ENCODE measurements around the gene HOXD8. TPM values are rescaled to one million over a fixed set of nuclear protein-coding genes. Genes with fewer than 3 reads are reported as not detected.

HOXD8 gene
- total RNA-seq, 1 experiment from 2014 or later, result 1.9 TPM

DNA sequence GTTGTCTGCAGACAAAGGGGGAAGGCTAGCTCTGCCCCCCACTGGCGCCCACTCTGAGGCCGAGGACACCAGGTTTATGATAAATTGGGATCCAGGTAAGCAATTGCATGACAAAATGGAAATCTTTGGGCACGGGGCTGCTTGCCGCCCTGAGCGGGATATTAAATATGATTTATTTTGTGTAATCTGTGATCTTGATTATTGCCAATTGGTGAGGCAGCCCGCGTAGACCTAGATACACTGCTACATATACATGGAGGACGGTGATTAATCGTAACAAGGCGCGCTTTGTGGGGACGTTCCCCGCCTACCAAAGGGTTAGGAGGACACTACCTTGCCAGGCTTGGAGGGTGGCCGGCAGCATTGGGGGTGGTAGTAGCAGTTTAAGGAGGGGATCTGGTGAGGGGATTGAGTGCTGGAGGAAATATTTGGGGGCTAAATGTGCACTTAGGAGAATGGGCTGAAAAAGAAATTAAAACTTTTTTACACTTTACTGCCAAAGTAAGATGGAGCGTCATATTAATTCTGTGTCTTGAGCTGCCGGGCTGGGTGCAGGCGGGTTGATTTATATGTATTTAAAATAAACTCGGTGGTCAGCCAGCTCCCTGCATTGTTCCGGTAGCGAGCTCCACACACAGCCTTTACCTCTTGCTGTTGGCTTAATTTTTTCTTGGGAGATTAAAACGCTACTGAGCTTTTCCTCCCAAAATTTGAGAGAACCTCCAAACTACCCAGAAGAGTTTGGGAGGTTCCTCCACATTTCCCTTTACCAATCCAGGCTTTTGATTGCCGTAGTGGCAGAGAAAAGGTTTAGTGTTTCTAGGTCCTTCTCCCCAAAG is 31.7 kb downstream of the HOXD8 start:
- DNase-seq (no peak), ATAC-seq (no peak)
- Histone ChIP-seq H3K27me3 (ENCODE audit: low read length) (no peaks in the 10 kb centered on the region), H4K20me1 (ENCODE audit: low read length) (no peaks in the 10 kb centered on the region), H2AFZ (ENCODE audit: low read length) (no peak overlapping the region), H3K4me3 (ENCODE audit: low read length) (no peak overlapping the region), H3K36me3 (ENCODE audit: low read depth, low read length) (no peaks in the 10 kb centered on the region), H3K4me2 (ENCODE audit: low read length) (no peak overlapping the region), H3K79me2 (ENCODE audit: low read length) (no peaks in the 10 kb centered on the region), H3K9ac (ENCODE audit: low read length) (no peak overlapping the region), H3K4me1 (ENCODE audit: insufficient read depth, low read length) (no peaks in the 10 kb centered on the region), H3F3A (ENCODE audit: low read length, unreplicated experiment) (no peaks in the 10 kb centered on the region), H3K27ac (ENCODE audit: low read length) (no peak overlapping the region), H3K9me3 (ENCODE audit: low read length) (no peaks in the 10 kb centered on the region), H3K9me2 (replicated peaks; ENCODE audit: low read length) (no peaks in the 10 kb centered on the region)
- TF ChIP-seq EZH2phosphoT487 (IDR thresholded peaks at IDR 0.05; ENCODE audit: borderline replicate concordance, low read length) (no peak), EZH2 (IDR thresholded peaks at IDR 0.05; ENCODE audit: low read length, unreplicated experiment) (no peak)
- TF ChIP-seq, protein P1, sequence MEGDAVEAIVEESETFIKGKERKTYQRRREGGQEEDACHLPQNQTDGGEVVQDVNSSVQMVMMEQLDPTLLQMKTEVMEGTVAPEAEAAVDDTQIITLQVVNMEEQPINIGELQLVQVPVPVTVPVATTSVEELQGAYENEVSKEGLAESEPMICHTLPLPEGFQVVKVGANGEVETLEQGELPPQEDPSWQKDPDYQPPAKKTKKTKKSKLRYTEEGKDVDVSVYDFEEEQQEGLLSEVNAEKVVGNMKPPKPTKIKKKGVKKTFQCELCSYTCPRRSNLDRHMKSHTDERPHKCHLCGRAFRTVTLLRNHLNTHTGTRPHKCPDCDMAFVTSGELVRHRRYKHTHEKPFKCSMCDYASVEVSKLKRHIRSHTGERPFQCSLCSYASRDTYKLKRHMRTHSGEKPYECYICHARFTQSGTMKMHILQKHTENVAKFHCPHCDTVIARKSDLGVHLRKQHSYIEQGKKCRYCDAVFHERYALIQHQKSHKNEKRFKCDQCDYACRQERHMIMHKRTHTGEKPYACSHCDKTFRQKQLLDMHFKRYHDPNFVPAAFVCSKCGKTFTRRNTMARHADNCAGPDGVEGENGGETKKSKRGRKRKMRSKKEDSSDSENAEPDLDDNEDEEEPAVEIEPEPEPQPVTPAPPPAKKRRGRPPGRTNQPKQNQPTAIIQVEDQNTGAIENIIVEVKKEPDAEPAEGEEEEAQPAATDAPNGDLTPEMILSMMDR (conservative IDR thresholded peaks at IDR 0.05; ENCODE audit: low read depth, low read length), result no peak
- ChIA-PET CTCF (no interaction called here), POLR2A (ENCODE audit: unreplicated experiment) (interaction anchor here (0.6 kb wide), 1 partner anchor 1102 kb away, joined by 5 read pairs; no protein-coding TSS in a partner anchor)
- intact Hi-C loops (cut with micrococcal nuclease), result no loop called here
- BruUV-seq (replicated peaks), result no TSS peak

DNA sequence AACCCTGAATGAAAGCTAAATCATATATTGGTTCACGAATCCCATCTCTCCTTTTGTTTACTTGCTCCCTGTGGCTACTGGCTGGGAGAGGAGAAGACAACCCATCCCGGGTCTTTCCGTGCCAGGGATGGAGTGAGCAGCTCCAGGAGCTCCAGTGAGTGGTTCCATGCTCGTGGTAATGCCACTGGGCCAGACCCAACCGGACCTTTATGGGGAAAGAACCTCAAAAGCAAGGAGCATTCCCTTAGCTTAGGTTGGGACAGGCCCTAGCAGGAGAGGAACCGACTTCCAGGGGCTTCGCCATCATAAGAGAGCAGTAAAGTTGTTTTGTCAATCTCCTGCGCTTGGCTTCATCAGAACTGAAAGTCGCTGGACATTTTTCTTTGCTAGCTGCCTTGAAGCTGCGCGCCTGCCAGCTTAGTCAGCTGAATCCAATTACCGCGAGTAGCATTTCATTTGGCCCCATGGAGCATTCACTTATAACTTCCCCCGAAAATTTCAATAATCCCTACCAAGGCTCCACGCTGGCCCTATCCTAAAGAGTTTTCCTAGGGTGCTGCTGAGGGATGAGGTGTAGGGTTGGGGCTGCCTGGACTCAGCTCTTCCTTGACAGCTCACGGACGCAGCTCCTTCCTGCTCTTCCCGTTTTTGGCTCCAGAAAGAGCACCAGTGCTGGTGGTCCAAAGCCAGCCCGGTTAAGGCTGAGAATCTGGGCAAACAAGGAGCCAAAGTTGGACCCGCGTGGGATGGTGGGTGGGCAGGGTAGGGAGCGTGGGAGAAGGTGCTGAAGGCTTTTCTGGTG is 32.5 kb downstream of the HOXD8 start:
- Histone ChIP-seq H2AFZ (ENCODE audit: low read length) (no peak overlapping the region), H3K36me3 (ENCODE audit: low read depth, low read length) (no peaks in the 10 kb centered on the region), H3F3A (ENCODE audit: low read length, unreplicated experiment) (no peaks in the 10 kb centered on the region), H3K9me3 (ENCODE audit: low read length) (no peaks in the 10 kb centered on the region), H3K27me3 (ENCODE audit: low read length) (no peaks in the 10 kb centered on the region), H3K27ac (ENCODE audit: low read length) (no peak overlapping the region), H3K79me2 (ENCODE audit: low read length) (no peaks in the 10 kb centered on the region), H4K20me1 (ENCODE audit: low read length) (no peaks in the 10 kb centered on the region), H3K4me1 (ENCODE audit: insufficient read depth, low read length) (no peaks in the 10 kb centered on the region), H3K4me3 (ENCODE audit: low read length) (no peak overlapping the region), H3K9me2 (replicated peaks; ENCODE audit: low read length) (no peaks in the 10 kb centered on the region), H3K9ac (ENCODE audit: low read length) (no peak overlapping the region), H3K4me2 (ENCODE audit: low read length) (no peak overlapping the region)
- ATAC-seq, result no peak
- ChIA-PET POLR2A (ENCODE audit: unreplicated experiment) (interaction anchor here (0.6 kb wide), 2 partner anchors 182 to 1102 kb away, joined by 3 to 5 read pairs; no protein-coding TSS in a partner anchor), CTCF (interaction anchor here (0.6 kb wide), 1 partner anchor 224 kb away, joined by 3 read pairs; no protein-coding TSS in a partner anchor)
- BruUV-seq (replicated peaks), result no TSS peak
- TF ChIP-seq EZH2phosphoT487 (IDR thresholded peaks at IDR 0.05; ENCODE audit: borderline replicate concordance, low read length), result no peak
- TF ChIP-seq, protein P1 (conservative IDR thresholded peaks at IDR 0.05; ENCODE audit: low read depth, low read length), result no peak
- no peak for TF ChIP-seq EZH2 (IDR thresholded peaks at IDR 0.05; ENCODE audit: low read length, unreplicated experiment)
- no peak for DNase-seq
- intact Hi-C loops (cut with micrococcal nuclease), result no loop called here
